ENCODE results near the gene RGS5. TPM values are rescaled to one million over a fixed set of nuclear protein-coding genes. Genes with fewer than 3 reads are reported as not detected.

RGS5 gene
- total RNA-seq, 4 donors from 2014 or later: 37.1 to 197 (median 120) TPM

DNA sequence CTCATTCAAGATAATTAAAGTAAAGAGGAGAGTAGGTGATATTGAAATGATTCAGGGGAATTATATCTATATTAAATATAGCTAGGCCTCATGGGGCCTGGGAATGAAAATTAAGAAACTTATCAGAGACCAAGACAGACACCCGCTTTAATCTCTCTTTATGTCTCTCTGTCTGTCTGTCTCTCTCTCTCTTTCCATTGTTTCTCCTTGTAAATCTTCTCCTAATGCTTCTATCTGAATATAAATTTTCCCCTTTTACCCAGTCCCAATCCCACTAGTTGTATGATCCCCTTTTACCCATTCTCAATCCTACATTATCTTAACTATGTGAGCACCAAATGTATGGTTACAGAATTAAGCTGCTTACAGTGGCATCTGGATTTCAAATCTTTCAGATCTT lies 61.2 kb downstream of the RGS5 start:
- no peaks in the 10 kb centered on the region for H3K36me3 ChIP-seq
- DNase-seq: no peak
- no peaks in the 10 kb centered on the region for H3K9me3 ChIP-seq
- TF ChIP-seq POLR2A (IDR thresholded peaks at IDR 0.05) (no peak), CTCF (IDR thresholded peaks at IDR 0.05) (no peak)
- no peak overlapping the region for H3K4me3 ChIP-seq
- no peak overlapping the region for H3K27ac ChIP-seq
- no peaks in the 10 kb centered on the region for H3K4me1 ChIP-seq
- intact Hi-C loops (cut with DNase I; ENCODE audit: low total_unique reads): no loop called here
- no peaks in the 10 kb centered on the region for H3K27me3 ChIP-seq

GRCh38 chr1:163137556-163138265 lies 65.0 kb downstream of the RGS5 start:
- H3K9me3 ChIP-seq: no peaks in the 10 kb centered on the region
- no peaks in the 10 kb centered on the region for H3K4me1 ChIP-seq
- intact Hi-C loops (cut with DNase I; ENCODE audit: low total_unique reads): no loop called here
- TF ChIP-seq CTCF (IDR thresholded peaks at IDR 0.05) (no peak), POLR2A (IDR thresholded peaks at IDR 0.05) (no peak)
- no peaks in the 10 kb centered on the region for H3K27me3 ChIP-seq
- no peak overlapping the region for H3K27ac ChIP-seq
- DNase-seq: no peak
- no peaks in the 10 kb centered on the region for H3K36me3 ChIP-seq
- no peak overlapping the region for H3K4me3 ChIP-seq

DNA sequence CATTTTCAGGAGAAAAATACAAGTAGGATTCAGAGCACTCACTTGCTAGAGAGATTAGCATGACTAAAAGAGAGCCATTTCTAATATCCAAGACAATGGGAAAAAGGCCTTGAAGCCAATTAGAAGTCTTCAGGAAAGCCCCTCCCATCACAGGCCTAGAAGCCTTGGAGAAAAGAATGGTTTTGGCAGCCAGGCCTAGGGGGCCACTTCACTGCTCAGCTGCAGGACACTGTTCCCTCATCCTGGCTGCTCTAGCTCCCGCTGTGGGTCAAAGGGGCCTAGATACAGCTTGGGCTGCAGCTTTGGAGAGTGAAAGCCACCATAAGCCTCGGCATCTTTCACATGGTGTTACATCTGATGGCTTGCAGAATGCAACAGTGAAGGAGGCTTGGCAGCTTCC lies 70.7 kb downstream of the RGS5 start:
- Histone ChIP-seq H3K4me3 (no peak overlapping the region), H3K36me3 (no peaks in the 10 kb centered on the region), H3K27me3 (no peaks in the 10 kb centered on the region), H3K9me3 (no peaks in the 10 kb centered on the region), H3K4me1 (no peaks in the 10 kb centered on the region), H3K27ac (no peak overlapping the region)
- DNase-seq: no peak
- intact Hi-C loops (cut with DNase I; ENCODE audit: low total_unique reads): no loop called here
- no peak for TF ChIP-seq CTCF (IDR thresholded peaks at IDR 0.05)
- no peak for TF ChIP-seq POLR2A (IDR thresholded peaks at IDR 0.05)

DNA sequence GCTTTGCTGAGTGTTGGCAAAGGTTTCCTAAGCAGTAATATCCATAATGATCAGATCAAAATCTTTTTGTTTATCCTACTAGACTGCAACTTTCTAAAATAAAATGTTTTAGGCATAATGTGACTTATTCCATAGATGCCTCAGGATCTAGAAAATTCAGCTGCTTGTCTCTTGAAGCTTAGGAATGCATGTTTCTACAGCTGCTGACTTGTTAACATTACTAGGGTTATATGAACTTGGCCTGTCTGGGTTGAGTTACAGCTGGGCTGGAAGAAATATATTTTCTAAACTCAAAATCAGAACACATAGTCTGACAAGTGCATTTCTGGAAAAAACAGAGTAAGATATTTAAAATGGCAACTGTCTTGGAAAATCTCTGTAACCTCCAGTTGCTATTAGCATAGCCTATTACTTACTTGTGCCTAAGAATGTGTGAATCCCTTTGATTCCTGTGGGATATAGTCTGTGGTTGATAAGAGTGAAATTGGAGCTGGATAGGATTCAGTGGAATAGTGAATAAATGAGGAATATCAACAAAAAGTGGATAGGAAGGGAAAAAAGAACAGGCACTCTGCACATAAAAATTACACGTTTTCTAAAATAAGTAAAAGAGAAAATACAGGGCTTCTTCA lies 72.4 kb downstream of the RGS5 start:
- H3K27me3 ChIP-seq: no peaks in the 10 kb centered on the region
- no peaks in the 10 kb centered on the region for H3K36me3 ChIP-seq
- no peaks in the 10 kb centered on the region for H3K9me3 ChIP-seq
- H3K4me1 ChIP-seq: no peaks in the 10 kb centered on the region
- intact Hi-C loops (cut with DNase I; ENCODE audit: low total_unique reads): no loop called here
- no peak for DNase-seq
- no peak overlapping the region for H3K4me3 ChIP-seq
- TF ChIP-seq CTCF (IDR thresholded peaks at IDR 0.05) (no peak), POLR2A (IDR thresholded peaks at IDR 0.05) (no peak)
- H3K27ac ChIP-seq: no peak overlapping the region

DNA sequence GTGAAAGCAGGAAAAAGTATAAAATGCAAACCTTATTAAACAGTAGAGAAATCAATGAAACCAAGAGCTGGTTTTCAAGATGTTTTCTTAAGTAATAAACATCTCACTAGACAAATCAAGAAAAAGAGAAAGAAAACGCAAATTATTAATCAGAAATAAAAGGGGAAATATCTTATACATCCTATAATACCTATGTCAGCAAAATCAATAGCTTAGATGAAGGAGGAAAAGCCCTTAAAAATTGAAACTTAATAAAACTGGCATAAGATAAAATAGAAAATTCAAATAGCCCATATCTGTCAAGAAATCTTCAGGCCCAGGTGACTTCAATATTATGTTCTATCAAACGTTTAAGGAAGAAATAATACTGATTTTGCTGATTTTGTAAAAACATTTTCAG lies 74.4 kb downstream of the RGS5 start:
- H3K9me3 ChIP-seq: no peaks in the 10 kb centered on the region
- DNase-seq: no peak
- no peaks in the 10 kb centered on the region for H3K27me3 ChIP-seq
- no peaks in the 10 kb centered on the region for H3K36me3 ChIP-seq
- intact Hi-C loops (cut with DNase I; ENCODE audit: low total_unique reads): no loop called here
- no peak overlapping the region for H3K4me3 ChIP-seq
- H3K27ac ChIP-seq: no peak overlapping the region
- H3K4me1 ChIP-seq: no peaks in the 10 kb centered on the region
- TF ChIP-seq POLR2A (IDR thresholded peaks at IDR 0.05): no peak
- no peak for TF ChIP-seq CTCF (IDR thresholded peaks at IDR 0.05)
